ENCODE measurements around the gene PRKAR1B. TPM values are rescaled to one million over a fixed set of nuclear protein-coding genes. Genes with fewer than 3 reads are reported as not detected.

Gene PRKAR1B
- total and polyA plus RNA-seq, 2 donors (not counting 1 experiment from before 2014, with no cell fraction given), result 4.5 to 8.6 TPM

DNA sequence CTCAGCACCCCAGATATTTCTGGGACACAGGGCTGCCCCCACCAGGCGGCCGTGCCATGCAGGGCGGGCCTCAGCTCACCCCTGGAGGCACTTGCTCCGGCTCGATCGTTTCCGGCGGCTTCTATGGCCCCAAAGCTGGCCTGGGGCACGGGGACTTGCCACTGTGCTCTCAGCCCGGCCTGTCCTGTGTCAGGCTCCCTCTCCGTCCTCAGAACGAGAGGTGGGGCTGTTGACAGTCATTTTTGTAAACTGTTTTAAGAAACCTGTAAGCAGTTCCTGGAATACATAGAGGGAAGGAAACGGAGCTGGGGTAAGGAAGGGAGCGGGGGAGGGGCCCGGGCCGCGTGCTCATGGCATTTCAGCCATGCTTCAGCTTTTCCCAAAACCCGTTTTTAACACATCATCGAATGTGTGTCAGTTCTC, 30.7 kb upstream of the PRKAR1B start:
- CTCF ChIA-PET, result no interaction called here
- ATAC-seq (ENCODE audit: low read depth), result no peak

GRCh38 chr7:756928-757560, 30.0 kb upstream of the PRKAR1B start:
- Histone ChIP-seq H3K27ac (ENCODE audit: low read length in 2 of 2) (no peak overlapping the region), H3K4me1 (ENCODE audit: control insufficient read depth in 2 of 2, insufficient read depth in 2 of 2, low read length in 2 of 2) (no peaks in the 10 kb centered on the region), H3K9ac (ENCODE audit: low read length) (no peak overlapping the region), H2AFZ (ENCODE audit: insufficient read depth, low read depth, low read length, poor library complexity, severe bottlenecking) (no peak overlapping the region), H3K79me2 (ENCODE audit: control insufficient read depth, insufficient read depth, low read length) (no peaks in the 10 kb centered on the region), H4K20me1 (ENCODE audit: control insufficient read depth, insufficient read depth, low read length, poor library complexity, severe bottlenecking) (no peaks in the 10 kb centered on the region), H3K4me2 (replicated peaks; ENCODE audit: low read depth, low read length, poor library complexity, severe bottlenecking) (no peak overlapping the region), H3K36me3 (replicated peaks in 1 of 2; ENCODE audit: control extremely low read depth in 1 of 2, control insufficient read depth in 1 of 2, extremely low read depth in 1 of 2, insufficient read depth in 2 of 2, low read length in 1 of 2) (peaks cover 2 to 34% of the 10 kb centered on the region in 2 experiments), H3K27me3 (replicated peaks in 1 of 4; ENCODE audit: control extremely low read depth in 1 of 4, control insufficient read depth in 3 of 4, insufficient read depth in 4 of 4, low read length in 3 of 4) (no peaks in the 10 kb centered on the region), H3K4me3 (ENCODE audit: control extremely low read depth in 1 of 5, extremely low read depth in 1 of 5, insufficient read depth in 1 of 5, low read depth in 2 of 5, low read length in 4 of 5) (no peak overlapping the region), H3K9me3 (ENCODE audit: control extremely low read depth in 1 of 3, control insufficient read depth in 2 of 3, insufficient read depth in 1 of 3, low read length in 2 of 3) (no peaks in the 10 kb centered on the region)
- POLR2A ChIA-PET, result no interaction called here
- WGBS (ENCODE audit: insufficient coverage), result 99% methylated on average over 32 of the region's 35 CpGs
- no peaks in the 10 kb centered on the region for H3K27me3 Mint-ChIP-seq
- CTCF ChIA-PET, result no interaction called here
- no peak overlapping the region for H3K4me3 Mint-ChIP-seq
- intact Hi-C loops (cut with micrococcal nuclease), result no loop called here
- H3K9me3 Mint-ChIP-seq (ENCODE audit: insufficient read depth), result no peaks in the 10 kb centered on the region
- no peak overlapping the region for H3K27ac Mint-ChIP-seq
- DNase-seq (no peak), ATAC-seq (ENCODE audit: low read depth) (no peak)
- no peaks in the 10 kb centered on the region for H3K4me1 Mint-ChIP-seq
- TF ChIP-seq CTCF (IDR thresholded peaks at IDR 0.05), result no peak
- no peak for TF ChIP-seq EZH2 (IDR thresholded peaks at IDR 0.05; ENCODE audit: borderline replicate concordance, insufficient read depth, low read depth, low read length, poor library complexity, severe bottlenecking)

More for the DNA sequence above, 30.7 kb upstream of the PRKAR1B start:
- Histone ChIP-seq H3K27ac (ENCODE audit: low read length in 2 of 2) (no peak overlapping the region), H3K4me3 (ENCODE audit: control extremely low read depth in 1 of 5, extremely low read depth in 1 of 5, insufficient read depth in 1 of 5, low read depth in 2 of 5, low read length in 4 of 5) (no peak overlapping the region), H3K4me1 (ENCODE audit: control insufficient read depth in 2 of 2, insufficient read depth in 2 of 2, low read length in 2 of 2) (no peaks in the 10 kb centered on the region), H3K36me3 (replicated peaks in 1 of 2; ENCODE audit: control extremely low read depth in 1 of 2, control insufficient read depth in 1 of 2, extremely low read depth in 1 of 2, insufficient read depth in 2 of 2, low read length in 1 of 2) (peaks cover 2 to 33% of the 10 kb centered on the region in 2 experiments), H4K20me1 (ENCODE audit: control insufficient read depth, insufficient read depth, low read length, poor library complexity, severe bottlenecking) (no peaks in the 10 kb centered on the region), H3K4me2 (replicated peaks; ENCODE audit: low read depth, low read length, poor library complexity, severe bottlenecking) (no peak overlapping the region), H3K9ac (ENCODE audit: low read length) (no peak overlapping the region), H2AFZ (ENCODE audit: insufficient read depth, low read depth, low read length, poor library complexity, severe bottlenecking) (no peak overlapping the region), H3K27me3 (replicated peaks in 1 of 4; ENCODE audit: control extremely low read depth in 1 of 4, control insufficient read depth in 3 of 4, insufficient read depth in 4 of 4, low read length in 3 of 4) (no peaks in the 10 kb centered on the region), H3K9me3 (ENCODE audit: control extremely low read depth in 1 of 3, control insufficient read depth in 2 of 3, insufficient read depth in 1 of 3, low read length in 2 of 3) (no peaks in the 10 kb centered on the region), H3K79me2 (ENCODE audit: control insufficient read depth, insufficient read depth, low read length) (no peaks in the 10 kb centered on the region)
- no peak for TF ChIP-seq CTCF (IDR thresholded peaks at IDR 0.05)
- TF ChIP-seq EZH2 (IDR thresholded peaks at IDR 0.05; ENCODE audit: borderline replicate concordance, insufficient read depth, low read depth, low read length, poor library complexity, severe bottlenecking), result no peak
- H3K9me3 Mint-ChIP-seq (ENCODE audit: insufficient read depth), result no peaks in the 10 kb centered on the region
- no peak overlapping the region for H3K4me3 Mint-ChIP-seq
- POLR2A ChIA-PET, result no interaction called here
- H3K4me1 Mint-ChIP-seq, result no peaks in the 10 kb centered on the region
- intact Hi-C loops (cut with micrococcal nuclease), result no loop called here
- WGBS (ENCODE audit: insufficient coverage), result 99% methylated on average over 14 of the region's 19 CpGs
- no peak overlapping the region for H3K27ac Mint-ChIP-seq
- H3K27me3 Mint-ChIP-seq, result no peaks in the 10 kb centered on the region
- no peak for DNase-seq

Measured in B cell (primary cell).